CD4-positive, alpha-beta T cell treated with Interleukin-6 for 4 hours (primary cell): ENCODE measurements around the gene SYCE3.
A peak's percentile ranks its signal among the peaks of the same experiment; 100 is the strongest.
"Not testable (repeated sequence)": the region's sequence is repeated elsewhere in the genome, so short reads cannot be mapped to it uniquely, and the experiment has no call there.

ENCODE experiments used
- DNase-seq: peaks from one replicate; pipeline ENCODE4 v3.0.0-alpha.2; 2020; ENCODE audit warnings: mixed read lengths

SYCE3 gene

GRCh38 chr22:50547263-50547985 is 15.3 kb downstream of the SYCE3 start:
- no peak for DNase-seq

- no peak for DNase-seq
These were observed 16.1 kb downstream of the SYCE3 start for GRCh38 chr22:50546326-50547262.

- peak; percentile 37 for DNase-seq
These were observed 17.0 kb downstream of the SYCE3 start, which contains the start of gene KLHDC7B for GRCh38 chr22:50545522-50546325. KLHDC7B (plus strand) TSS chr22:50545899; CDS start chr22:50546244, 345 bp downstream.

GRCh38 chr22:50544746-50545253 is 17.9 kb downstream of the SYCE3 start:
- DNase-seq = peak; percentile 49

GRCh38 chr22:50544078-50544745 is 18.5 kb downstream of the SYCE3 start:
- DNase-seq = peak; percentile 87

- no peak for DNase-seq
These were observed 20.2 kb downstream of the SYCE3 start for GRCh38 chr22:50542416-50542927.

- DNase-seq = peak; percentile 34
These were observed 21.1 kb downstream of the SYCE3 start for GRCh38 chr22:50541667-50542026.

- no peak for DNase-seq
These were observed 22.3 kb downstream of the SYCE3 start for GRCh38 chr22:50540381-50540780.

GRCh38 chr22:50537765-50538164 is 25.0 kb downstream of the SYCE3 start:
- no peak for DNase-seq

- DNase-seq = no peak
These were observed 26.5 kb downstream of the SYCE3 start for GRCh38 chr22:50536226-50536625.

- DNase-seq = no peak
These were observed 27.6 kb downstream of the SYCE3 start for GRCh38 chr22:50535113-50535512.

- not testable (repeated sequence) for DNase-seq
These were observed 28.6 kb downstream of the SYCE3 start for GRCh38 chr22:50533856-50534711.

- DNase-seq = no peak
These were observed 29.6 kb downstream of the SYCE3 start for GRCh38 chr22:50532824-50533796.

GRCh38 chr22:50531962-50532674 is 30.6 kb downstream of the SYCE3 start:
- peak; percentile 21 for DNase-seq

- peak; percentile 65 for DNase-seq
These were observed 31.2 kb downstream of the SYCE3 start for GRCh38 chr22:50531546-50531961.

- DNase-seq = peak; percentile 80
These were observed 31.7 kb downstream of the SYCE3 start for GRCh38 chr22:50530877-50531545.

GRCh38 chr22:50530580-50530876 is 32.2 kb downstream of the SYCE3 start:
- DNase-seq = no peak

GRCh38 chr22:50529897-50530579 is 32.7 kb downstream of the SYCE3 start, which contains the start of gene TYMP:
TYMP (minus strand) TSS chr22:50530012; CDS start chr22:50529709, 303 bp downstream.
- peak; percentile 75 for DNase-seq
